Right lobe of liver (tissue), 4 donors: ENCODE measurements around the gene NOX1.

Source experiments
- POLR2A ChIP-seq: fragments of 450-650 bp; IDR thresholded peaks from one replicate; pipeline ENCODE4 v1.6.1; 2017; ENCODE audit warnings: antibody characterized with exemption, mild to moderate bottlenecking
- TF ChIP-seq, protein P1 (sequence below), 4 donors: fragments of 200-600 bp in 3 of 4; fragments of 450-650 bp in 1 of 4; IDR thresholded peaks; one replicate each; pipeline versions ENCODE4 v1.5.1 to v1.8.0; 2016 to 2022; ENCODE audit warnings: antibody characterized with exemption in 4 of 4, mild to moderate bottlenecking in 2 of 4
- donor health status: DM: no; HTN: no; CAD: no.
- donor health status: DM: no; HTN: no; CAD: no.
- donor health status: DM: no; HTN: yes; CAD: no.

- no peak for TF ChIP-seq POLR2A
- TF ChIP-seq, protein P1, sequence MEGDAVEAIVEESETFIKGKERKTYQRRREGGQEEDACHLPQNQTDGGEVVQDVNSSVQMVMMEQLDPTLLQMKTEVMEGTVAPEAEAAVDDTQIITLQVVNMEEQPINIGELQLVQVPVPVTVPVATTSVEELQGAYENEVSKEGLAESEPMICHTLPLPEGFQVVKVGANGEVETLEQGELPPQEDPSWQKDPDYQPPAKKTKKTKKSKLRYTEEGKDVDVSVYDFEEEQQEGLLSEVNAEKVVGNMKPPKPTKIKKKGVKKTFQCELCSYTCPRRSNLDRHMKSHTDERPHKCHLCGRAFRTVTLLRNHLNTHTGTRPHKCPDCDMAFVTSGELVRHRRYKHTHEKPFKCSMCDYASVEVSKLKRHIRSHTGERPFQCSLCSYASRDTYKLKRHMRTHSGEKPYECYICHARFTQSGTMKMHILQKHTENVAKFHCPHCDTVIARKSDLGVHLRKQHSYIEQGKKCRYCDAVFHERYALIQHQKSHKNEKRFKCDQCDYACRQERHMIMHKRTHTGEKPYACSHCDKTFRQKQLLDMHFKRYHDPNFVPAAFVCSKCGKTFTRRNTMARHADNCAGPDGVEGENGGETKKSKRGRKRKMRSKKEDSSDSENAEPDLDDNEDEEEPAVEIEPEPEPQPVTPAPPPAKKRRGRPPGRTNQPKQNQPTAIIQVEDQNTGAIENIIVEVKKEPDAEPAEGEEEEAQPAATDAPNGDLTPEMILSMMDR (IDR thresholded peaks at IDR 0.05): no peak
Observed at GRCh38 chrX:100915562-100915961, 41.4 kb upstream of the NOX1 start.
